ENCODE results near the gene SH3GL1. TPM values are rescaled to one million over a fixed set of nuclear protein-coding genes. Genes with fewer than 3 reads are reported as not detected.
A peak's percentile ranks its signal among the peaks of the same experiment; 100 is the strongest.

SH3GL1 gene
- total RNA-seq, 1 donor from 2014 or later = 96.6 TPM

- Mint-ChIP-seq H3K36me3 (ENCODE audit: low read depth) (peaks cover 4% of the 10 kb centered on the region), H3K27ac (ENCODE audit: unreplicated experiment) (peak overlapping the region; percentile 85), H3K9me3 (ENCODE audit: low read depth) (no peaks in the 10 kb centered on the region), H3K4me3 (ENCODE audit: unreplicated experiment) (peak overlapping the region; percentile 14), H3K27me3 (ENCODE audit: low read depth) (no peaks in the 10 kb centered on the region), H3K4me1 (ENCODE audit: low read depth) (peaks cover 72% of the 10 kb centered on the region)
- TF ChIP-seq CTCF (IDR thresholded peaks at IDR 0.05) = no peak
- no peak for DNase-seq (ENCODE audit: low spot score)
Measured at GRCh38 chr19:4393947-4394590, 6.3 kb downstream of the SH3GL1 start.

- Mint-ChIP-seq H3K36me3 (ENCODE audit: low read depth) (peaks cover 2% of the 10 kb centered on the region), H3K27me3 (ENCODE audit: low read depth) (no peaks in the 10 kb centered on the region), H3K9me3 (ENCODE audit: low read depth) (no peaks in the 10 kb centered on the region), H3K27ac (ENCODE audit: unreplicated experiment) (peak overlapping the region; percentile 92), H3K4me3 (ENCODE audit: unreplicated experiment) (peak overlapping the region; percentile 35), H3K4me1 (ENCODE audit: low read depth) (peaks cover 77% of the 10 kb centered on the region)
- no peak for DNase-seq (ENCODE audit: low spot score)
- no peak for TF ChIP-seq CTCF (IDR thresholded peaks at IDR 0.05)
Measured at GRCh38 chr19:4391701-4392483, 8.5 kb downstream of the SH3GL1 start.

- H3K4me3 Mint-ChIP-seq (ENCODE audit: unreplicated experiment) = peak overlapping the region; percentile 50
- no peak for DNase-seq (ENCODE audit: low spot score)
- no peak for TF ChIP-seq CTCF (IDR thresholded peaks at IDR 0.05)
- no peaks in the 10 kb centered on the region for H3K9me3 Mint-ChIP-seq (ENCODE audit: low read depth)
- H3K27me3 Mint-ChIP-seq (ENCODE audit: low read depth) = no peaks in the 10 kb centered on the region
- H3K27ac Mint-ChIP-seq (ENCODE audit: unreplicated experiment) = peak overlapping the region; percentile 92
- peaks cover 78% of the 10 kb centered on the region for H3K4me1 Mint-ChIP-seq (ENCODE audit: low read depth)
- H3K36me3 Mint-ChIP-seq (ENCODE audit: low read depth) = no peaks in the 10 kb centered on the region
Measured at GRCh38 chr19:4391306-4391693, 9.0 kb downstream of the SH3GL1 start.

- Mint-ChIP-seq H3K27me3 (ENCODE audit: low read depth) (no peaks in the 10 kb centered on the region), H3K9me3 (ENCODE audit: low read depth) (no peaks in the 10 kb centered on the region), H3K36me3 (ENCODE audit: low read depth) (no peaks in the 10 kb centered on the region), H3K4me1 (ENCODE audit: low read depth) (peaks cover 84% of the 10 kb centered on the region), H3K4me3 (ENCODE audit: unreplicated experiment) (peak overlapping the region; percentile 50), H3K27ac (ENCODE audit: unreplicated experiment) (peak overlapping the region; percentile 92)
- TF ChIP-seq CTCF (IDR thresholded peaks at IDR 0.05) = no peak
- no peak for DNase-seq (ENCODE audit: low spot score)
Measured at GRCh38 chr19:4390567-4391305, 9.6 kb downstream of the SH3GL1 start.

- DNase-seq (ENCODE audit: low spot score) = no peak
Measured at GRCh38 chr19:4390017-4390566, 10.3 kb downstream of the SH3GL1 start.

More at GRCh38 chr19:4390017-4390566, 10.3 kb downstream of the SH3GL1 start:
- peaks cover 89% of the 10 kb centered on the region for H3K4me1 Mint-ChIP-seq (ENCODE audit: low read depth)
- H3K36me3 Mint-ChIP-seq (ENCODE audit: low read depth) = no peaks in the 10 kb centered on the region
- no peak for TF ChIP-seq CTCF (IDR thresholded peaks at IDR 0.05)
- peak overlapping the region; percentile 92 for H3K27ac Mint-ChIP-seq (ENCODE audit: unreplicated experiment)
- peak overlapping the region; percentile 50 for H3K4me3 Mint-ChIP-seq (ENCODE audit: unreplicated experiment)
- H3K9me3 Mint-ChIP-seq (ENCODE audit: low read depth) = no peaks in the 10 kb centered on the region
- H3K27me3 Mint-ChIP-seq (ENCODE audit: low read depth) = no peaks in the 10 kb centered on the region

Data from chondrocyte (in vitro differentiated cells).